Muscle of back (tissue), 11 donors: Measurements from ENCODE around the gene DOCK2. TPM values are rescaled to one million over a fixed set of nuclear protein-coding genes. Genes with fewer than 3 reads are reported as not detected.
A peak's percentile ranks its signal among the peaks of the same experiment; 100 is the strongest.
"Not testable (repeated sequence)": the region's sequence is repeated elsewhere in the genome, so short reads cannot be mapped to it uniquely, and the experiment has no call there.

ENCODE experiments used
- DNase-seq, 3 donors: peaks; one replicate each; pipeline versions ENCODE4 v3.0.0 to v3.0.0-alpha.2; 2013
- polyA plus RNA-seq, 10 donors: library from polyadenylated mRNA; unstranded; fragments of 120-200 nt; gene quantifications; one replicate each; pipeline ENCODE4 v1.2.1, GENCODE V29; 2013; ENCODE audit not compliant: insufficient read length in 10 of 10

The DOCK2 gene
- polyA plus RNA-seq, 10 donors = 3.0 to 8.6 (median 3.7) TPM

DNA sequence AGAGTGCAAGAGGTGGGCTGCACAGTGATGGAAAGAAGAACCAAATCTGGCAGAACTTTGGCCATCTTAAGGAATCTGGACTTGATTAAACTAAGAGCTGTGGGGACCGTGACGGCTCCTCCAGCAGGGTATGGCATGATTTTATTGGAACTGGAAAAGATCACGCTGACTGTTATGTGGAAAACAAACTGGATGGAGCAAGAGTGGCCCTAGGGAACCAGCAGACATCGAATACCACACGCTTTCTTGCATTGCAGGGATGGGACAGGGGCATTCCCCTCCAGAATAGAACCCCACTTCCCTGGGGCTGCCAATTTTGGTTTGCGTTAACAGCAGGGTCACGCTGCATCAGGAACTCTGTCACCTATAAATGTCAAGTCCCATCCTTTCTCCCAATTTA, 304.5 kb downstream of the DOCK2 start:
- peak in 1 of 3 donors; percentile 24 for DNase-seq

DNA sequence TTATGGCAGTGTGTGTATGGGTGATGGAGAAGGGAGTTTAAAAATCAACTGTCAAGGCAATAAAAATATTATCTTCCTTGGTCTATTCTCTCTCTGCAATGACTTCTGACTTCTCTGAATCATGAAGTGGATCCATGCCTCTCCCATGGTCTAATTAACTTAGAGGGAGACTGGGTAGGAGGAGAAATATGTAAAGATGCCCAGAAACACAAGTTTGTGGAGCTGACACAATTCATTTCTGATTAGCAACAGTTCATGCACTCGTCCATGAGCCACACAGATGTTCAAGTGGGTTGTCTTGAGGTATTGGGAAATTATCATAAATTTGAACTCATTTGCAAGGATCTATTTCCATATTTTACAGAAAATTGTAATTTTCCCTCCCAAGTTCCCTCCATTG, 305.1 kb downstream of the DOCK2 start:
- no peak for DNase-seq

DNA sequence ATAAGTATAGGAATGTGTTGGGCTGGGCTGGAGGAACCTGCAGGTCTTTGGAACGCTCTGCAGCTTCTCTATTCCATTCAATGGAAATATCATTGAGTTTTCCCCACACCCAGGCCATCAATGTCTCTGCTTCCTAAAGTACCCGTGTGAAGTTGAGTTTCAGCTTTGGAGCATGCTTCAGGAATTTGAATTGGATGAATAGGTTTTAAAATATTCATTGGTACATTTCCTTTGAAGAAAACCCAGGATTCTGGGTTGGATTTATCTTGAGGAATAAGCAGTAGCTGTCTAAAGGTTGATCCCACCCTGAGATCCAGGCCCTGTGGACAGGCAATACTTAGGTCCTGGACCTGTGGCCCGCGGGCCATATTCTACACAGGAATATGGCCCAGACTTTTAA, 306.0 kb downstream of the DOCK2 start:
- DNase-seq = no peak

DNA sequence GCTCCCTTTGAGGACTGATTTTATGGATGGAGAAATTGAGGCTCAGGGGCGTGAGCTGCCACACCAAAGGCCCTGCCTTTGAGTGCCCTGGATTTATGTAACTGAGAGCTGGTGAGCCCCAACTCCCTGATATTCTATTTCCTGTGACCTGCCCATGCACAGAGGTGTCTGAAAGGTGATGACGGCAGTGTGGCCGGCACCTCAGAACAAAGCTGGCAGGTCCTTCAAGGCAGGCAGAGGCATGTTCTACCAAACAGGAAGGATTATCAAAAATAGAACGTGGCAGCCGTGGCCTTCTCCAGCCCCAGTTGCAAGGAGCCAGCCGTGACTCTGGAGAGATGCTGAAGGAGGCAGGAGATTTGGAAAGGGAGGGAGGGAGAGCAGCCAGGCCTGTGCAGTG, 307.0 kb downstream of the DOCK2 start:
- DNase-seq = no peak

DNA sequence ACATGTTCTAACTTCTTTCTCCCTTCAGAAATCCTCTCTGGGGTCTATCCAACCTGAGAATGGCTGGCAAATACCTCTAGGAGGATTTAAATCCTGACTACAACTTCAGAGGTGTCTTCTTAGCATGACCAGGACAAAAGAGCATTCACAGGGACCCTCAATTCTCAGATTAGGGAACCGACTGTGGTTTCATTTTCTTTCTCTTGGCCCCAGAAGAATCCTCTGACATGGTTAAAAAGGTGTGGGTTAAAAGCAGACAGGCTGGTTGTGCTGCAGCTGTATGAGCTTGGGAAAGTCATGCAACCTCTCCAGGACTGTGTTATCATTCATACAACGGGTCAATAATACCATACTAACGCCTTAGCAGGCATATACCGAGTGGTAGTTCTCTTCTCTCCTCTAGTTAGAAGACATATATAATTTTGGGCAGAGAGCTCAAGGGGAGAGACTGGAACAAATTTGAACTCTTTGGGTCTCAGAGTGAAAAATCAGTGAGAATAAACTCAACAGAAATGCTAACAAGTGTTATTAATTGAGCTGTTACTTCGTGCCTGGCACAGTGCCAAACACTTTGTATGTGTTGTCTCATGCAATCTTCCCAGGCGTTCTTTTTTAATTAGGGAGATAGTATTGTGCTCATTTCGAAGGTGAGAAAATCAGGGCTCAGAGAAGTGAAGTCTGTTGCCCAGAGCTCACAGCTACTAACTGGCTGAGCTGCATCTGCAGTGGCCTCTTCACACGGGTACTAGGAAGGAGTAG, 308.0 kb downstream of the DOCK2 start:
- peak in 1 of 3 donors; percentile 6 for DNase-seq

DNA sequence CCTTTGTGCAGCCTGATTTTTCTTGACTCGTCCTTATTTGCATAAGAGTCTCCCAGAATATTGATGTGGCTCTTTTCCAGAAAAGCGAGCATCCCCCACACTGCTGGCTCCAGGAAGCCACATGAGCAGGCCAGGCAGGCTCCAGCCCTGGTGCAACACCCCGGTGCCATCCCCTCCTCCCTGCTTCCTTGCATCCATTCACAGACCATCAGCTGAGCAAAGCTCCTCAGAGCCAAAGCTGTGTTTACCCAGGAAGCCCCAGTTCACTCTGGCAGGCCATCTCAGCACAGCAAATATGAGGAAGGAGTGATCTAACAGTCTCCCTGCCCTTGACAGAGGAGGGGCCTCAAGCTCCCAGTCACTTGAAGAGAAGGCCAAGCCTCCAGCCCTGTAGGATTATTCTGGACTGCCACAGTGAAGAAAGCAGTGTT, 308.8 kb downstream of the DOCK2 start:
- peak; percentile 48 to 87 (median 85) for DNase-seq

DNA sequence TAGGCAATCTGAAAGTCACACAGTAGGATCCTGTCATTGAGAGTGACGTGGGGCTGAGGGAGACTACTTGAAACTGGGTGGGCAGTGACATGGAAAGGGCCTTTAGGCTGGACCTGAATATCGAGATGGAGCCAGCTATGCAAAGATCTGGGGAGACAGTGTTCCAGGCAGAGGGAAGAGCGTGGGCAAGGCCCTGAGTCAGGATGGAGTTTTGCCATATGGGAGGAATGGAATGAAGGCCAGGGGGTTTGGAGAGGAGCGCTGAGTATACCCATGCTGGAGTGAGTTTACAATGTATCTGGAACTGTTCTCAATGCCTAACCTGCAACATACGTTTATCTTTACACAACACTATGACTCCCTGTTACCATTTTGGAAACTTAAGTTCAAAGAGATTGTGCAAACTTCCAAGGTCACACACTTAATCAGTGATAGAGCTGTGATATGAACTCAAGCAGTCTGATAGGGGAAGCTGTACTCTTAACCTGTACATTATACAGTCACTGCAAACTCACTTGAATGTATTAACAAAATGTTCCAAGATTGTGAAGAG, 309.7 kb downstream of the DOCK2 start:
- DNase-seq = no peak

DNA sequence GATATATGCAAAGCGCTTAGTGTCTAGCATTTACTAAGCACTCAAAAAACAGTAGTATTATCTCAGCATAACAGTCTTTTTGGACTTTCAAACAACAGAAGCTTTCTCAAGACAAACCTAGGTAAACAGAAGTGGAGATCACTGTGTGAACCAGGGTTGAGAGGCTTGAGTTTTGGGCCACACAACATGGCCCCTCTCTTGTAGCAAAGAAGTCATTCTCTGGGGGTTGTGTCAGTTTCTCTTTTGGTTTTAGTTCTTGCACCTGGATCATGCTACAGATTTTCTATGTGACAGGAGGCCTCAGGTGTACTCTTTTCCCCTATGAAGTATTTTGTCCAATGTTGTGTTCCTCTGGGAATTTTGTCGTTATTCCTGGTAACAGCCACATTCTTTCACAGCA, 313.3 kb downstream of the DOCK2 start:
- DNase-seq = no peak

DNA sequence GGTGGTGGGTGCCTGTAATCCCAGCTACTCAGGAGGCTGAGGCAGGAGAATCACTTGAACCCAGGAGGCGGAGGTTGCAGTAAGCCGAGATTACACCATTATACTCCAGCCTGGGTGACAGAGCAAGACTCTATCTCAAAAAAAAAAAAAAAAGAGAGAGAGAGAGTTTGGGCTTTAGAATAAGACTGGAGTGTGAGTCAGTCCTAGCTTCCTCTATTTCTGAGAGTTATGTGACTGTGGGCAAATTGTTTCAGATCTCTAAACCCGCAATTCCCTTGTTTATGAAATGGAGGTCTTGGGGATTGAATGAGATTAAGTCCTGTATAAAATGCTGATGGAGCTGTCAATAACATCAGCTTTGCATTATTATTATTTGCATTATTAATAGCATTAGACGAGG, 316.1 kb downstream of the DOCK2 start:
- DNase-seq = not testable (repeated sequence)

DNA sequence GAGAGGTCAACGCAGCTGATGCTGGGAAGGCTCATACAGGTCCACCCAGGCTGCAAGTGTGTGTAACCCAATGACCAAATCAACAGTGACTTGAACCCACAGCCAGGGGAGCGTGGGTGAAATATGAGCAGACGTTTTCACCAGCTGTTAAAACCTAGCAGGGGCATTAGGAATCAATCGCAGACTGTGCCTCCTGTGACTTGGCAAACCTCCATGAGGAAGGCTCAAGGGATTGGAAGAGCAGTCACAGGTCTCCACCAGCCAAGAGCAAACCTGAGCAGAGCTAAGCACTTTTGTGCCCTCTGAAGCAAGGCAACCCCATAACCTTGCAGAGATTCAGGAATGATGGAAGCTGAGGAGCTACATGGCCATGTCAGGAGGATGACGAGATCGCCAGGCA, 317.7 kb downstream of the DOCK2 start:
- no peak for DNase-seq

DNA sequence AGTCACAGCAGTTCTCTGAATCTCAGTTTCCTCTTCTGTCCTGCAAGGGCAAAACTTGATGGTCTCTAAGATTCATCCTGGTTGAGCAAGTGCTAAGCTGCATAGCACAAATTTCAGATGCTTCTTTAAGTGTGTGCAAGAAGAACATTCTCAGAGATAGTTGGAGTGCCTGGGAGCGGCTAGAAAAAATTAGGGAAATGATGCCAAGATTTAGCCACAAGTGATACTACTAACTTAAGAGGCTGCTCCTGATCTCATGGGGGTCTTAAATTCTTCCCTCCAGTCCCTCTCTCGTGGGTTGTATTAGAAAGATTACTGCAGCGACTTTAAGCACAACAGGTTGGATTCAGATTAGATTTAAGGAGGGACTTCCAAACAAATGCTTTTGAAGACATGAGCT, 319.1 kb downstream of the DOCK2 start:
- no peak for DNase-seq

DNA sequence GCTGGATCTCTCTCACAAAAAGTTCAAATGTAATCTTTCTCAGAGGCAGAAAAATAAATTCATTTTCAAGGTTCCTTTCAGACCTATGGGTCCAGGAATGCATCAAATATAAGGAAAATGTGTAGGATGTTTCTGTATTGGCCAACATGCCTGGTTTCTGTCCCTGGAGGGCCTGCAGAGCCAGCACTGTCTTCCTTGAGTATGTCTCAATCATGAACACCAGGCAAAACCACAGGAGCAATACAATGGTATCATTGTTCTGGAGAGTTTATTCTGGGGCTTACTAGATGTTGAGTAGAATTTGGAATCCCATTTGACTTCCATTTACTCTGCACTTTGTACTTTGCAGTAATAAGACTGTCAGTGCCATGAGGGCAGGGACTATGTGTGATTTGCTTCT, 319.7 kb downstream of the DOCK2 start:
- DNase-seq = no peak

DNA sequence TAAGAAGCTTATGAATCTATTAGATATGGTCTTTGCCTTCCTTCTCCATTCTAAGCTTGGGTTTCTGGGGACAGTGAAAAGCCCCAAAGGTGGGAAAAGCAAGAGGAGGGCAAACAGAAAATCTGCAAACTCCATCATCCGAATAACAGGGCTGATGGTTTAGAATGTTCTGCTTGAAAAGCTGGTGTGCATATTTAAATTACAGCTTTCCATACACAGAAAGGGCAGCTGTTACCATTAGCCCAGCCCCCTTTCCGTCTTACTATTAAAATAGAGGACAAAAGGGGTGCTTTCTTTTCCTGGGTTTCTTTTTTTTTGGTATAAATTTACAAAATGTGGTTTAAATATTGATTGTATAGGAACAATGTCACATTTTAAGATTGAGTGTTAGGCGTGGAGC, 321.2 kb downstream of the DOCK2 start:
- DNase-seq = no peak

DNA sequence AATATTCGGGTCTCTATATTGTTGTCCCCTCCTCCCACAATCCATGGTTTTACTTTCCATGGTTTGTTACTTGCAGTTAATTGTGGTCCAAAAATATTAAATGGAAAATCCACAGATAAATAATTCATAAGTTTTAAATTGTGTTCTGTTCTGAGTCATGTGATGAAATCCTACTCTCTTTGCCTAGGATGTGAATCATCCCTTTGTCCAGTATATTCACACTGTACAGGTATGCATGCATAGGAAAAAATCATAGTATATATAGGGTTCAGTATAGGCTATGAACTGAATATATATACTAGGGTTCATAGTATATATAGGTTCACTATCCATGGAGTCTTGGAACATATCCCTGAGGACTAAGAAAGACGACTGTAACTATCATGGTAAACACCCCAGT, 323.6 kb downstream of the DOCK2 start:
- no peak for DNase-seq

DNA sequence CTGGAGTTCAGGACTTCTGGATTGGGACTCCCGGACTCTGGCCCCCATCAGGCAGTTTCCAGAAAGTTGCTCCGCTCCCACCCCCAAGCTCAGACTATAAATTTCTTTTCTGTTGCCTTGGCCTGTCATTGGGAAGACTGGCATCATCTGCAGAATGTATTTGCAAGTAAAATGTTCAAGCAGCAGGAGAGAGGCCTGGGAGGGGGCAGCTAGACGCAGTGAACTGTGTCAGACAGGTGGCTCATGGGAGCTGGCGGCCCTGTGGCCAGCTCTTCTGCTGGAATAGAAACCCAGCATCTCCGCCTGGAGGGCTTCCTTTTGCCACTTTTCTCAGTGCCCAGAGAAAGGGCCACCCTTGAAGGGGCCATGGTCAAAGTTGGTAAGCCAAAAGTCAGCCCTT, 327.2 kb downstream of the DOCK2 start:
- no peak for DNase-seq

DNA sequence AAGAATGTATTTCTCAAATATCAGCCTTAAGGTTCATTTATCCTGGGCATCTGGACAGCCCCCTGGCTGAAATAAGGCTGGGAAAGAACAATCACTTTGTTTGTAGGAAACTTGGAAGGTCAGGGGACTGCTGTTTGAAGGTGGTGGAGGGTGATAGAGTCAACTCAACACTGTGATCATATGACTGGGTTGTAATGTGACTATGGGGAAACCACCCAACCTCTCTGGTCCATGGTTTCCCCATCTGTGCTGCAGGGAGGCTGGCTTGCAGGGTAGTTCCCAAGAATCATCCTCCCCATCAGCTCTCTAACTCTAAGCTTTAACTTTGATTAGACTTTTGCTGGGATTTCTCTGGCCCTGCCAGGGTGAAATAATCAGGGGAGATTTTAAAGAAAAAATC, 333.3 kb downstream of the DOCK2 start:
- DNase-seq = no peak

DNA sequence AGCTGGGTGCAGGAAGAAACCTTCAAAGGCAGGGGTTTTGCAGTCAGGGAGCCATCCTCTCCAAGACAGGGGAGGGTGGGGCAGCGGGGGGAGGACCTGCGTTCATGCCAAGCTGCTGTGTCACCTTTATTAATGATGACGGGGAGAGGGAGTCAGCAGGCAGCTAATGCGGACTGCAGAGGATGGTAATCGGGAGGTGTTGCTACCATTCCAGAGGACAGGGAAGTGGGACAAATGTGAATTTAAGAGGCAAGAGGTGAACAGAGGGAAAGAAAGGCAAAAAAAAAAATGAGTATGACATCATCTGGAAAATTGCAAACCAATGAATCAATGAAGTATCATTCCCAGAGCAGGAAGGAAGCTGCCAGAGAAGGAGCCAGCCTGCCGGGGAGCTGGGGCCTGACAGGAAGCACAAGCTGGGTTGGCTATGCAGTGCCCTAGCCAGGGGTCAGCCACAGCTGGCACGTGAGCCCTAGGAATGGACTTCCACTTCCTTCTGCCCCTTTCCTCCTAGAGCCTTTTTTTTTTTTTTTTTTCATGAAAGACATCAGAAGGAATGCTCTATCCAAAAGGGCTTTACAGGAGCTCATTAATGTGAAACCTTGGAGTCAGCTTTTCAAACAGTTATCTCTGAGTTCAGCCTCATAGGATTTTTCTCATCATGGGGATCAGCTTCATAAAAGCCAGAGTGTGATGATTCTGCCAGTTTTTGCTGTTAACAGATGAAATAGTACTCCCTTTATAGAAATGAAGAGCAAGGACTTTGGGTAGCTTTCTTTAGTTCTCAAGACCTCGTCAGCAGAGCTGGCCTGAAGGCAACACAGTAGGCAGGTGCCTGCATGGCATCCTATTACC, 334.1 kb downstream of the DOCK2 start:
- DNase-seq = peak in 2 of 3 donors; percentile 37 to 76

DNA sequence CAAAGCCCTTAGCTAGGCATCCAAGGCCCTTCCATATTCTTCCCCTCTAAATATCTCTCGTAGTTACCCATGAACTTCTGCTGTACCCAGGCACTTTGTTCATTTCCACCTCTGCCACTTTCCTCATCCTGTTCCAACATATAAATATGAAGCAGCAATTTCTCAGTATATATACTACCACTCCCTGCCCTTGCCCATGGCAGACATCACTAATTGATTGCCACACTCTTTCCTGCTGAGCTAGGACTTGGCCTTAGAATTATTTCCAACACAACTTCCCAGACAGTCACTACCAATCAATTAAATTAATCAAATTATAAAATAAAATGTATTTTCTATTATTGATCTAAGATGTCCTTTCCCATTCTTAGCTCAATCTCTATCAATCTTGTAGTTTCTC, 334.7 kb downstream of the DOCK2 start:
- no peak for DNase-seq

DNA sequence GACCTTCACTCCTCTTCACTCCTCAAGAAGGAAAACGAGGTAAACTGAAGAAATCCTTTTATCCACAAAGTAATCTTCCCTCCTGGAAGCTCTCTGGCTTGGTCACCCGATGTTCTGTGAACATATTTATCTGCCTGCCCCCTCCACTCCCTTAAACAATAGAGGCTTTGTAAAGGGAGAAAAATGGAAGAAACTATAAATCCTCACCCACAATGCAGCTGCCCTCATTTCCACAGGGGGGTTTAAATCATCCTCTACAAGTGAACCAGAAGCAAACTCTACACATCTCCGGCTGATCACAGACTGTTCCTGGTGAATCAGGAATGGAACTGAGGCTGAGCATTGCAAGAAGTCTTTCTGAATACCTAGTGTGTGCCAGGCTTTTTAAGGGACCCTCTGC, 336.0 kb downstream of the DOCK2 start:
- DNase-seq = no peak

DNA sequence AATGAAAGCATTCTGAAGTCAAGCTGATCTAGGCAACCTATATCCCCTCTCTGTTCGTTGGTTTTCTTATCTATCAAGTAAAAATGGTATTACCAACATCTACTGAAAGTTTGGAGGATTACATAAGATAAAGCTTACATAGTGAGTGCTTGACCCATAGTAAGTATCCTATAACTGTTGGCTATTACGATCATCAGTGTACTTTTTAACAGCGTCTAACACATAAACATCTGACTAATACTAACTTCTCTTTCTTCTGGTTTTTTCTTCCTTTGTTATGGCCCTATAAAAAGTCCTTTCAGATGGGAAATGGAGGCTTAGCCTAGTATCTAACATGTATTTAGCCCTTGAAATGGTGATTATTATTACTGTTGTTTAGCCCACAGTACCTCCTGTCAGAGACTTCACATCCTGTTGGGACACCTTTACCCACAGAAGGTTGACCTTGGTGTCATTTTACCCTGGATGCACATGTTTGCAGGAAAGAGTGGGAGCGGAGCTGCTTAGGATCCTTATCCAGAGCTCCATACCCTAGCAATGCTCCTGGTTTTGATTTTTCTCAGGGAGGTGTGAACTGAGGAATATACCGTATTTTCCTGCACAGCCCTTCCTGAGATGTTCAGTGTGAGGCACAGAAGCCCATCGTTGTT, 337.2 kb downstream of the DOCK2 start:
- DNase-seq = no peak

DNA sequence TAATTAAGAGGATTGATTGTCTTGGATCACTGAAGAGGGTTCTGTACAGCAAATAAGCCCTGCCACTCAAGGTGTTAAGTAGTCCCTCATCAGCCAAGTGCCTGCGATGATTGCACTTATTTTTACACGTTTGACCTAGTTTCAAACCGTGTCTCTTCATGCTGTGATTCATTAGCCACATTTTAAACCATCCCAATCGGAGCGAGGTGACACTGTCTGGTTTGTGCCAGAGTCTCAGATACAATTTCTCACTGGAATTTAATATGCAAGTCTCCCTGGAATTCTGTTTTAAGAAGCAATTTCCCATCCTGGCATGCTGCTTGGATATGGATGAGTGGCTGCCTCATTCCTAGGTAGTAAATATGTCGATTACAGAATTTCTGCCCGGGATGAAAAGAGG, 341.6 kb downstream of the DOCK2 start:
- DNase-seq = no peak

DNA sequence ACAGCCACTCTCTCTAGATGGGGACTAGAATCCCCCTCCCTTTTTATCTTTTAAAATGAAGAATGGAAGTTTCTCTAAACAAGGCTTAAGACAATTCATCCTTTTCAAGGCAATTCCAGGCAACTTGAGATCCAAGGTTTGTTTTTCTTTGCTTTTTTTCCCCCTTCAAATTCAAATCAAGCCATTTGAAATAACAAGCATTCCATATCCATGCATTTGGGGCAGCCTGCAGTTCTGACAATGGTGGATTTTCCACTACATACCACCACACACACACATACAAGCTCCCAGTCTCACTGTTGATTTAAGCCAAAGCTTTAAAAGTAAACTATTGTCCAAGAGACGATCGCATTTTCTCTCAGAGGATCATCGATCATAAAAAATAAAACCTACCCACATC, 342.8 kb downstream of the DOCK2 start:
- no peak for DNase-seq
